ENCODE data around the gene GRIN3A. TPM values are rescaled to one million over a fixed set of nuclear protein-coding genes. Genes with fewer than 3 reads are reported as not detected.

GRIN3A gene
- total RNA-seq, 1 donor from 2014 or later, result 0.24 TPM

- no peaks in the 10 kb centered on the region for H3K36me3 ChIP-seq
- ATAC-seq, result no peak
- no peaks in the 10 kb centered on the region for H3K4me1 ChIP-seq
- no peak for TF ChIP-seq CTCF (IDR thresholded peaks at IDR 0.05)
- no peaks in the 10 kb centered on the region for H3K27me3 ChIP-seq (ENCODE audit: low read depth)
- intact Hi-C loops (cut with DNase I), result no loop called here
- no peak for DNase-seq
- no peak overlapping the region for H3K27ac ChIP-seq
- no peak overlapping the region for H3K4me3 ChIP-seq
- no peaks in the 10 kb centered on the region for H3K9me3 ChIP-seq
Measured at GRCh38 chr9:101604296-101604695, 134.2 kb downstream of the GRIN3A start.

- no peaks in the 10 kb centered on the region for H3K36me3 ChIP-seq
- DNase-seq (no peak), ATAC-seq (peak; percentile 41 to 53)
- H3K27me3 ChIP-seq (ENCODE audit: low read depth), result no peaks in the 10 kb centered on the region
- H3K4me3 ChIP-seq, result no peak overlapping the region
- no peak overlapping the region for H3K27ac ChIP-seq
- TF ChIP-seq CTCF (IDR thresholded peaks at IDR 0.05), result peak; percentile 57
- H3K4me1 ChIP-seq, result no peaks in the 10 kb centered on the region
- H3K9me3 ChIP-seq, result no peaks in the 10 kb centered on the region
- intact Hi-C loops (cut with DNase I), result no loop called here
Measured at GRCh38 chr9:101601904-101602765, 136.3 kb downstream of the GRIN3A start.

- intact Hi-C loops (cut with DNase I), result no loop called here
- no peaks in the 10 kb centered on the region for H3K27me3 ChIP-seq (ENCODE audit: low read depth)
- no peak for TF ChIP-seq CTCF (IDR thresholded peaks at IDR 0.05)
- H3K4me1 ChIP-seq, result no peaks in the 10 kb centered on the region
- no peak within 1 kb of the TSS for H3K4me3 ChIP-seq
- no peaks in the 10 kb centered on the region for H3K9me3 ChIP-seq
- H3K27ac ChIP-seq, result no peak within 1 kb of the TSS
- H3K36me3 ChIP-seq, result no peaks in the 10 kb centered on the region
- DNase-seq (no peak), ATAC-seq (no peak)
Measured at GRCh38 chr9:101594796-101595195, 143.7 kb downstream of the GRIN3A start, which contains the start of gene PPP3R2. PPP3R2 (minus strand) TSS chr9:101594969; CDS start chr9:101594921, 48 bp downstream.

- Histone ChIP-seq H3K36me3 (no peaks in the 10 kb centered on the region), H3K4me1 (no peaks in the 10 kb centered on the region), H3K9me3 (no peaks in the 10 kb centered on the region), H3K4me3 (no peak overlapping the region), H3K27ac (no peak overlapping the region), H3K27me3 (ENCODE audit: low read depth) (no peaks in the 10 kb centered on the region)
- ATAC-seq (no peak), DNase-seq (no peak)
- TF ChIP-seq CTCF (IDR thresholded peaks at IDR 0.05), result no peak
- intact Hi-C loops (cut with DNase I), result no loop called here
Measured at GRCh38 chr9:101593345-101593744, 145.1 kb downstream of the GRIN3A start.

- DNase-seq, result no peak
- no peak for TF ChIP-seq CTCF (IDR thresholded peaks at IDR 0.05)
- ATAC-seq, result no peak
- no peak overlapping the region for H3K4me3 ChIP-seq
- intact Hi-C loops (cut with DNase I), result no loop called here
- H3K9me3 ChIP-seq, result no peaks in the 10 kb centered on the region
- H3K4me1 ChIP-seq, result no peaks in the 10 kb centered on the region
- H3K36me3 ChIP-seq, result no peaks in the 10 kb centered on the region
- no peaks in the 10 kb centered on the region for H3K27me3 ChIP-seq (ENCODE audit: low read depth)
- H3K27ac ChIP-seq, result no peak overlapping the region
Measured at GRCh38 chr9:101592788-101593187, 145.7 kb downstream of the GRIN3A start.
